ENCODE data around the gene TMC6. TPM values are rescaled to one million over a fixed set of nuclear protein-coding genes. Genes with fewer than 3 reads are reported as not detected.

The TMC6 gene
- total RNA-seq, 1 experiment from 2014 or later = 58.0 TPM

GRCh38 chr17:78122931-78123249 is 5.7 kb downstream of the TMC6 start:
- Histone ChIP-seq H3K27me3 (ENCODE audit: control insufficient read depth, insufficient read depth, low read length) (no peaks in the 10 kb centered on the region), H3K9me3 (ENCODE audit: control insufficient read depth, insufficient read depth, low read depth, low read length) (no peaks in the 10 kb centered on the region), H3K4me3 (ENCODE audit: low read depth in 2 of 2, low read length in 2 of 2) (no peak overlapping the region), H3K27ac (ENCODE audit: low read length) (no peak overlapping the region), H3K36me3 (ENCODE audit: control insufficient read depth, insufficient read depth, low read length) (no peaks in the 10 kb centered on the region; the same call in 1 of the 2 replicates), H3K4me1 (ENCODE audit: control insufficient read depth, insufficient read depth, low read length) (peaks cover 24% of the 10 kb centered on the region)
- CTCF ChIA-PET = no interaction called here
- no TSS peak for BruUV-seq (replicated peaks)
- intact Hi-C loops (cut with micrococcal nuclease; ENCODE audit: unreplicated experiment) = no loop called here
- POLR2A ChIA-PET = no interaction called here
- ATAC-seq = no peak
- no peak for DNase-seq (ENCODE audit: low read depth, low spot score)
- TF ChIP-seq POLR2AphosphoS5 (IDR thresholded peaks at IDR 0.05; ENCODE audit: low read depth, low read length) (no peak), REST (IDR thresholded peaks at IDR 0.05; ENCODE audit: insufficient read depth in 1 of 2, low read depth in 2 of 2, low read length in 1 of 2) (no peak), CTCF (IDR thresholded peaks at IDR 0.05) (no peak), SIN3A (IDR thresholded peaks at IDR 0.05; ENCODE audit: borderline replicate concordance, insufficient read depth, low read depth, low read length) (no peak), TCF7L2 (IDR thresholded peaks at IDR 0.05; ENCODE audit: low read depth, low read length) (no peak)
- in situ Hi-C loops (cut with HindIII; ENCODE audit: low pct_unique_long_range_greater_than_20kb, low sequenced_read_pairs) = no loop called here

GRCh38 chr17:78122216-78122930 is 6.2 kb downstream of the TMC6 start:
- H3K4me1 ChIP-seq (ENCODE audit: control insufficient read depth, insufficient read depth, low read length) = peaks cover 20% of the 10 kb centered on the region
- no peaks in the 10 kb centered on the region for H3K36me3 ChIP-seq (ENCODE audit: control insufficient read depth, insufficient read depth, low read length)
- intact Hi-C loops (cut with micrococcal nuclease; ENCODE audit: unreplicated experiment) (no loop called here), in situ Hi-C loops (cut with HindIII; ENCODE audit: low pct_unique_long_range_greater_than_20kb, low sequenced_read_pairs) (no loop called here)
- DNase-seq (ENCODE audit: low read depth, low spot score) (no peak), ATAC-seq (no peak)
- H3K9me3 ChIP-seq (ENCODE audit: control insufficient read depth, insufficient read depth, low read depth, low read length) = no peaks in the 10 kb centered on the region
- TF ChIP-seq TCF7L2 (IDR thresholded peaks at IDR 0.05; ENCODE audit: low read depth, low read length) (no peak), POLR2AphosphoS5 (IDR thresholded peaks at IDR 0.05; ENCODE audit: low read depth, low read length) (no peak), CTCF (IDR thresholded peaks at IDR 0.05) (no peak), REST (IDR thresholded peaks at IDR 0.05; ENCODE audit: insufficient read depth in 1 of 2, low read depth in 2 of 2, low read length in 1 of 2) (no peak), SIN3A (IDR thresholded peaks at IDR 0.05; ENCODE audit: borderline replicate concordance, insufficient read depth, low read depth, low read length) (no peak)
- H3K27me3 ChIP-seq (ENCODE audit: control insufficient read depth, insufficient read depth, low read length) = no peaks in the 10 kb centered on the region
- CTCF ChIA-PET = no interaction called here
- POLR2A ChIA-PET = no interaction called here
- no peak overlapping the region for H3K27ac ChIP-seq (ENCODE audit: low read length)
- no peak overlapping the region for H3K4me3 ChIP-seq (ENCODE audit: low read depth in 2 of 2, low read length in 2 of 2)
- BruUV-seq (replicated peaks) = no TSS peak
